Activated CD4-positive, alpha-beta memory T cell treated with anti-CD3 and anti-CD28 coated beads, Interleukin-2, amount 10 ng/mL, durations not matched to agents 7 days and 5 days (primary cell): Measurements from ENCODE around the gene PLA2G10. TPM values are rescaled to one million over a fixed set of nuclear protein-coding genes. Genes with fewer than 3 reads are reported as not detected.
A peak's percentile ranks its signal among the peaks of the same experiment; 100 is the strongest.

Experiments used
- CTCF ChIA-PET: fragments of 350-600 bp; sonication (Branson Sonifier 250); formaldehyde crosslinking; loops from one replicate; lab custom pipeline; 2021; ENCODE audit warnings: antibody characterized with exemption, inconsistent platforms; lab: Charles Lee
- POLR2A ChIA-PET: fragments of 350-600 bp; sonication (Branson Sonifier 250); formaldehyde crosslinking; loops from one replicate; lab custom pipeline; 2021; ENCODE audit warnings: antibody characterized with exemption; lab: Charles Lee
- DNase-seq: peaks from one replicate; pipeline ENCODE4 v3.0.0-alpha.2; 2020
- H3K27ac Mint-ChIP-seq: one replicate; pipeline ENCODE4 v1.8.0; 2021; ENCODE audit warnings: mild to moderate bottlenecking, mixed read lengths
- H3K27me3 Mint-ChIP-seq: one replicate; pipeline ENCODE4 v1.8.0; 2021; ENCODE audit warnings: mixed read lengths
- H3K36me3 Mint-ChIP-seq: one replicate; pipeline ENCODE4 v1.8.0; 2021; ENCODE audit warnings: low read depth, mixed read lengths
- H3K4me1 Mint-ChIP-seq: one replicate; pipeline ENCODE4 v1.8.0; 2021; ENCODE audit warnings: mixed read lengths
- H3K4me3 Mint-ChIP-seq: one replicate; pipeline ENCODE4 v1.8.0; 2021; ENCODE audit warnings: mild to moderate bottlenecking, mixed read lengths
- H3K9me3 Mint-ChIP-seq: one replicate; pipeline ENCODE4 v1.8.0; 2021; ENCODE audit warnings: mixed read lengths
- total RNA-seq, 2 experiments: library from RNA; stranded (reverse); gene quantifications; one replicate each; pipeline ENCODE4 v1.2.3, GENCODE V29; 2021

PLA2G10 gene
- total RNA-seq, 2 experiments from 2014 or later = not detected

DNA sequence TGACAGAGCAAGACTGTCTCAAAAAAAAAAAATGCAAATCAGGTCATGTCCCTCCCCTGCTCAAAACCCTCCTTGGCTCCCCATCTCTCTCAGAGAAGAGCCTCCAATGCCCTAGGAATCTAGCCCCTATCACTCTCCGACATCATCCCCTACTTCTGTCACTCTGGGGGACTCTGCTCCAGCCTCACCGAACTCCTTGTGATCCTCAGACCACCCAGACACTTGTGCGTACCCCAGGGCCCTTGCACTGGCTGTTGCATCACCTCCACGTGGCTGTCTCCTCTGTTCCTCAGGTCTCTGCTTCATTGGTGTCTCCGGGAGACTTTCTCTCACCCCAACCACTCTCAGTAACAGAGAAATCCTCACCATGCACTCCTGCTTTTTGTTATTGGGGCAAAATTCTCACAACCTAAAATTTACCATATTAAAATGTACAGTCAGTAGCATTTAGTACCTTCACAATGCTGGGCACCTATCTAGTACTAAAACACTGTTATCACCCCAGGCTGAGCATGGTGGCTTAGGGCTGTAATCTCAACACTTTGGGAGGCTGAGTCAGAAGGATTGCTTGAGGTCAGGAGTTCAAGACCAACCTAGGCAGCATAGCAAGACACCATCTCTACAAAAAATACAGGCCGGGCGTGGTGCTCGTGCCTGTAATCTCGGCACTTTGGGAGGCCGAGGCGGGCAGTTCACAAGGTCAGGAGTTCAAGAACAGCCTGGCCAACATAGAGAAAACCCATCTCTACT lies 15.2 kb downstream of the PLA2G10 start:
- H3K4me1 Mint-ChIP-seq = peaks cover 1% of the 10 kb centered on the region
- no peaks in the 10 kb centered on the region for H3K36me3 Mint-ChIP-seq
- peaks cover 5% of the 10 kb centered on the region for H3K9me3 Mint-ChIP-seq
- peaks cover 3% of the 10 kb centered on the region for H3K27me3 Mint-ChIP-seq
- no peak overlapping the region for H3K27ac Mint-ChIP-seq
- H3K4me3 Mint-ChIP-seq = no peak overlapping the region
- POLR2A ChIA-PET = no interaction called here
- no peak for DNase-seq
- CTCF ChIA-PET = no interaction called here

GRCh38 chr16:14677627-14678026 lies 16.5 kb downstream of the PLA2G10 start:
- Mint-ChIP-seq H3K4me1 (peaks cover 7% of the 10 kb centered on the region), H3K27me3 (peaks cover 3% of the 10 kb centered on the region), H3K9me3 (peaks cover 5% of the 10 kb centered on the region), H3K36me3 (peaks cover under 1% of the 10 kb centered on the region), H3K4me3 (no peak overlapping the region), H3K27ac (no peak overlapping the region)
- POLR2A ChIA-PET = no interaction called here
- no peak for DNase-seq
- CTCF ChIA-PET = no interaction called here

DNA sequence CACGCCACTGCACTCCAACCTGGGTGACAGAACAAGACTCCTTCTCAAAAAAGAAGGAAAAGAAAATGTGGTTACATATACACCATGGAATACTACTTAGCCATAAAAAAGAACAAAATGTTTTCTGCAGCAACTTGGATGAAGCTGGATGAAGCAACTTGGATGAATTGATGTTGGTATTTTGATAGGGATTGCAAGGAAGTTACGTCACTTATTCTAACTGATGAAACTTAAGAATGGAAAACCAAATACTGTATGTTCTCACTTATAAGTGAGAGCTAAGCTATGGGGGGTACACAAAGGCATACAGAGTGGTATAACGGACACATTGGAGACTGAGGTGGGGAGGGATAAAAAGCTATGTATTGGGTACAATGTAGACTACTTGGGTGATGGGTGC lies 17.5 kb downstream of the PLA2G10 start:
- H3K9me3 Mint-ChIP-seq = peaks cover 5% of the 10 kb centered on the region
- H3K27me3 Mint-ChIP-seq = peaks cover 3% of the 10 kb centered on the region
- H3K4me3 Mint-ChIP-seq = no peak overlapping the region
- H3K36me3 Mint-ChIP-seq = peaks cover 4% of the 10 kb centered on the region
- H3K4me1 Mint-ChIP-seq = peaks cover 13% of the 10 kb centered on the region
- H3K27ac Mint-ChIP-seq = no peak overlapping the region
- DNase-seq = no peak
- ChIA-PET CTCF (no interaction called here), POLR2A (no interaction called here)

DNA sequence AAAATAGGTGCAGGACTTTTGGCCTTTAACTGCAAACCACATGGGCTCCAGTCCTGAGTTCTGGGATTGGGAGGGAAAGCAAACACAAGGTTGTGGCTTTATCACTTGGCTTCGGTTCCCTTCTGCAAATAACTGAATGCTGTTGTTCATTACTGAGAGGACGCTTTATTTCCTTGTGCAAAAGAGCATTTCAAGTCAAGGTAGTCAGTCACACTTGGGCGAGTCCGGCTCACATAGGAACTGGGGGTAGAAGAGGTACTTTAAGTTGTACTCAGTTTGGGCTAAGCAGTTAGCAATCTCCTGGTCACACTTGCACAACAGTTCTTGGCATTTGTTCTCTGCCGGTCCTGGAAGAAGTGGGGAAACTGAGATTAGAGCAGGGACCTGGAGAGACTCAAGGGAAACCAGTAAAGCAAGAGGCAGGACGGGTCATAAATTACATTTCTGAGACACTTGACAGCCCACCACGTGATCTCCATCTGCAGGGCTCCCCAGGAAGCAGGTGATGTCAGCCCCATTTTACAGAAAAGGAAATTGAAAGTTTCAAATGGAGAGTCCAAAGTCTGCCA lies 21.6 kb downstream of the PLA2G10 start:
- H3K27ac Mint-ChIP-seq = no peak overlapping the region
- peaks cover 5% of the 10 kb centered on the region for H3K9me3 Mint-ChIP-seq
- H3K4me3 Mint-ChIP-seq = no peak overlapping the region
- peaks cover 3% of the 10 kb centered on the region for H3K27me3 Mint-ChIP-seq
- CTCF ChIA-PET = no interaction called here
- DNase-seq = peak; percentile 25
- POLR2A ChIA-PET = no interaction called here
- peaks cover 13% of the 10 kb centered on the region for H3K4me1 Mint-ChIP-seq
- peaks cover 26% of the 10 kb centered on the region for H3K36me3 Mint-ChIP-seq

DNA sequence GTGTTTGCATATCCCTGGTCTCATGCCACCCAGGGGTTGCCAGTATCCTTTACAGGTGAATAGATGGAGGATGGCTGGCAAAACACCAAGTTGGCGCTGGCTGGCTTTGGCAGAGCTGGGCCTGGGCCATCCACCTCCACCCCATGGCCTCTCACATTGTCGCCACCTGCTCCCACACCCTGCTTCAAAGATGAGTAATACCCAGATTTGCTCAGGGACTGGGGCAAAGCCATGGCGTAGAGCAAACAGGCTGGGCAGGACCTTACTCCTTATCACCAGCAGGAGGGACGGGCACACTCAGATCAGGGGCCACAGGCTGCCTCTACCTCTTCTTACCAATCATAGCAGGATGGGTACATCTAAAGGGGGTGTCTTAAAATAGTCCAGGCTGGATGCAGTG lies 24.3 kb downstream of the PLA2G10 start:
- H3K4me1 Mint-ChIP-seq = peaks cover 13% of the 10 kb centered on the region
- H3K36me3 Mint-ChIP-seq = peaks cover 49% of the 10 kb centered on the region
- CTCF ChIA-PET = no interaction called here
- POLR2A ChIA-PET = no interaction called here
- peaks cover 2% of the 10 kb centered on the region for H3K9me3 Mint-ChIP-seq
- DNase-seq = no peak
- H3K4me3 Mint-ChIP-seq = no peak overlapping the region
- H3K27me3 Mint-ChIP-seq = no peaks in the 10 kb centered on the region
- no peak overlapping the region for H3K27ac Mint-ChIP-seq

DNA sequence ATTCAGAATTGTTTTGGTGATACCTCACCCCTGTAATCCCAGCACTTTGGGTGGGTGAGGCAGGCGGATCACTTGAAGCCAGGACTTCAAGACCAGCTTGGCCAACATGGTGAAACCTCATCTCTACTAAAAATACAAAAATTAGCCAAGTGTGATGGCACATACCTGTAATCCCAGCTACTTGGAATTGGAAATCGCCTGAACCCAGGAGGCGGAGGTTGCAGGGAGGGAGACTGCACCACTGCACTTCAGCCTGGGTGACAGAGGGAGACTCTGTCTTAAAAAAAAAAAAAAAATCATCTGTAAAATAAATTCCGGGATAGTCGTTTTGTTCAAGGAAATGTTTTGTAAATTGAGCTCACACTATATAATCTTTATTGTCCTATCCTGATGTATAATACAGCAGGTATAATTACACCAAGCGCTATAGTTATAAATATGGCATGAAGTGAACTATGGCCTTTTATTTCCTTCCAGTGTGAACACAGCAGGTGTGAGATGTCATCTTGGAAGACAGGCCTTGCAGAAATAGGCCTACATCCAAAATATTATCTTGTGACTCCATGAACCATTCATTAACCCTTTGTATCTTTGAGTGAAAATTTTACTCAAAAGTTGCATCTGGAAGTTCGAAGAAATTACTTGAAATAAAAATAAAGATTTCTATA lies 25.4 kb downstream of the PLA2G10 start:
- H3K36me3 Mint-ChIP-seq = peaks cover 60% of the 10 kb centered on the region
- CTCF ChIA-PET = no interaction called here

DNA sequence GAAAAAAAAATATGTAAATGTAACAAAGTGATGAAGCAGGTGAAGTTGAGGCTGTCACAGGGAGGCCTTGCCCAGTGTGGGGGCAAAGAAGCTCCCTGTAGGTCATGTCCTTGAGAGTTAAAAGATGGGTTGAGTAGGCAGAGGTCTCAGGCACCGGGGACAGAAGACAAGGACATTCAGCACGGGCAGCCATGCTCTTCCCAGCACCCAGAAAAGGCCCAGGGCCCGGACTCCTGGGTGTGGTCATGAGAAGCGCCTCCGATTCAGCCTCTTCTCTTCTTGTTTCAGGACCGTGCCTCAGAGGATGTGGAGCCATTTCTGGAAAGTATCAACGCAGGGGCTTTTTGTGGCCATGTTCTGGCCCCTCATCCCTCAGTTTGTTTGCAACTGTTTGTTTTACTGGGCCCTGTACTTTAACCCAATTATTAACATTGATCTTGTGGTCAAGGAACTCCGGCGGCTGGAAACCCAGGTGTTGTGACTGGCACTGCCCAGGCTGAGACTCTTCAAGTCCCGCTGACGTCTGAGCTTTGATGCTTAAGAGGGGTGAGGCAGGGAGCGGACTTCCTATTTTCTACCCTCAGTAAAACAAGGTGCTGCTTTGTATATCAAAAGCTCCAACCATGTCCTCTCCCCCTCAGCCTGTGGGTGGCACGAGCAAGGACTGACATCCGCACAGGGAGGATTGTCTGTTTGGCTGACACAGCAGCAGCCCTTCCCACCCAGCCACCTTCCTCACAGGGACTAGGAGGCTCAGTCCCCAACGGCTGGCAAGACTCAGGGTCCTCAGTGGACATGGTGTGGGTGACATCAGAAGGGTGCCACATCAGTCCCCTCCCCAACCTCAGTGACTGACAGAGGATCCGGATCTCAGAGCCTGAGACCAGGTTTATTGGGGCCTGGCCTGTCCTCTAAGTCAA lies 26.5 kb downstream of the PLA2G10 start:
- no peaks in the 10 kb centered on the region for H3K27me3 Mint-ChIP-seq
- ChIA-PET POLR2A (no interaction called here), CTCF (no interaction called here)
- H3K27ac Mint-ChIP-seq = no peak overlapping the region
- no peaks in the 10 kb centered on the region for H3K9me3 Mint-ChIP-seq
- peaks cover 5% of the 10 kb centered on the region for H3K4me1 Mint-ChIP-seq
- no peak overlapping the region for H3K4me3 Mint-ChIP-seq
- peaks cover 64% of the 10 kb centered on the region for H3K36me3 Mint-ChIP-seq
- no peak for DNase-seq

More for the DNA sequence above, 25.4 kb downstream of the PLA2G10 start:
- DNase-seq = no peak
- POLR2A ChIA-PET = no interaction called here
- Mint-ChIP-seq H3K4me3 (no peak overlapping the region), H3K4me1 (peaks cover 9% of the 10 kb centered on the region), H3K27me3 (no peaks in the 10 kb centered on the region), H3K27ac (no peak overlapping the region), H3K9me3 (no peaks in the 10 kb centered on the region)

DNA sequence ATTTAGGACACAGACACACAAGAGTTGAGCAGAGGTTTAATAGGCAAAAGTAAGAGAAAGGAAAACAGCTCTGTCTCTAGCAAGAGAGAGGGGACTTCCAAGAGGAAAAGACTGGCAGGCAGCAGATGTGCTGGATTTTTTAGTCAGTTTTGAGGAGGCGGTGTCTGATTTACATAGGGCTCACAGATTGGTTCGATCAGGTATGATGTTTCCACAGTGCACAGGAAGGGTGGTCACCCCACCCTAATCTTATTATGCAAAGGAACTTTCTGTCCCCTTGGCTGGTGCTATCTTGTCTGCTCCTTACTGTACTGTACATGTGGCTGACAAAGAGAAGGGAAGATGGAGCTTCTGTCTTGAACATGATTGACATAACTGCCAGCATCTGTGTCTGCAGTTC lies 36.0 kb downstream of the PLA2G10 start:
- no peaks in the 10 kb centered on the region for H3K9me3 Mint-ChIP-seq
- no peak for DNase-seq
- ChIA-PET POLR2A (interaction anchor here (0.8 to 1.4 kb wide), 3 partner anchors 16 to 26 kb away, joined by 3 to 5 read pairs (median 4); no protein-coding TSS in a partner anchor), CTCF (no interaction called here)
- H3K4me1 Mint-ChIP-seq = peaks cover 6% of the 10 kb centered on the region
- no peaks in the 10 kb centered on the region for H3K27me3 Mint-ChIP-seq
- no peak overlapping the region for H3K4me3 Mint-ChIP-seq
- peaks cover 48% of the 10 kb centered on the region for H3K36me3 Mint-ChIP-seq
- H3K27ac Mint-ChIP-seq = peak overlapping the region; percentile 69

- CTCF ChIA-PET = no interaction called here
Measured at GRCh38 chr16:14652726-14653125, 41.4 kb downstream of the PLA2G10 start.

GRCh38 chr16:14650629-14651028 lies 43.5 kb downstream of the PLA2G10 start:
- no peak for DNase-seq

More at GRCh38 chr16:14652726-14653125, 41.4 kb downstream of the PLA2G10 start:
- Mint-ChIP-seq H3K27ac (no peak overlapping the region), H3K4me1 (peaks cover 3% of the 10 kb centered on the region), H3K9me3 (no peaks in the 10 kb centered on the region), H3K4me3 (no peak overlapping the region), H3K36me3 (peaks cover 60% of the 10 kb centered on the region), H3K27me3 (no peaks in the 10 kb centered on the region)
- POLR2A ChIA-PET = no interaction called here
- DNase-seq = no peak

DNA sequence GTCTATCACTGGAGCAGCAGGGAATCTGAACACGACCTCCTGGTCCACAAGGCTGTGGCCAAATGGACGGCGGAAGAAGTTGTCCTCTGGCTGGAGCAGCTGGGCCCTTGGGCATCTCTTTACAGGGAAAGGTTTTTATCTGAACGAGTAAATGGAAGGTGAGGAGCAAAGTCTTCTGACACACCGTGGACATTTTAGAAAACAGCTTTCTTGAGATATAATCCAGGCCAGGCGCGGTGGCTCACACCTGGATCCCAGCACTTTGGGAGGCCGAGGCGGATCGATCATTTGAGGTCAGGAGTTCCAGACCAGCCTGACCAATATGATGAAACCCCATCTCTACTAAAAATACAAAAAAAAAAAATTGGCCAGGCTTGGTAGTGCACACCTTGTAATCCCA lies 44.3 kb downstream of the PLA2G10 start:
- peaks cover 54% of the 10 kb centered on the region for H3K36me3 Mint-ChIP-seq
- H3K27me3 Mint-ChIP-seq = no peaks in the 10 kb centered on the region
- CTCF ChIA-PET = no interaction called here
- no peak for DNase-seq
- no peak overlapping the region for H3K4me3 Mint-ChIP-seq
- POLR2A ChIA-PET = no interaction called here
- H3K9me3 Mint-ChIP-seq = no peaks in the 10 kb centered on the region
- no peak overlapping the region for H3K27ac Mint-ChIP-seq
- H3K4me1 Mint-ChIP-seq = peaks cover 3% of the 10 kb centered on the region

More at GRCh38 chr16:14650629-14651028, 43.5 kb downstream of the PLA2G10 start:
- Mint-ChIP-seq H3K36me3 (peaks cover 53% of the 10 kb centered on the region), H3K27me3 (no peaks in the 10 kb centered on the region), H3K4me3 (no peak overlapping the region), H3K9me3 (no peaks in the 10 kb centered on the region), H3K27ac (no peak overlapping the region), H3K4me1 (peaks cover 3% of the 10 kb centered on the region)
- ChIA-PET POLR2A (interaction anchor here (0.7 to 1.4 kb wide), 2 partner anchors 17 to 21 kb away, joined by 3 to 6 read pairs; partner anchors contain the start of gene PARN), CTCF (no interaction called here)

DNA sequence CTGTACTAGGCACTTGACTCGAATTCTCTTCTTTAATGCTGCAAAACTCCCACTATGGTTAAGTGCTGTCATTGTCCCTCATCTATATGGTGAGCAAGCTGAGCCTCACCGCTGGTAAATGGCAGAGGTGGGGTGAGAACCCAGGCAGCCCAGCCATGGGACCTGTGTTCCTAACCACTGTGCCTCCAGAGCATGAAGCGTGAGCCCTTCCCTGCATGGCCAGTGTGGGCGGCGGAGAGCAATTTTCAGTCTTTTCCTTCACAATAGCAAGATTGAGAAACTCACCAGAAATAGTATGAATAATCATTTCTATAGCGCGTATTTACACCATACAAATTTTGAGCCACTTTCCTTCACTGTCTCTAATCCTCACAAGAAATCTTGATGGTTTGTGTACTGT lies 52.2 kb downstream of the PLA2G10 start:
- Mint-ChIP-seq H3K4me3 (no peak overlapping the region), H3K27me3 (no peaks in the 10 kb centered on the region), H3K4me1 (peaks cover 24% of the 10 kb centered on the region), H3K36me3 (peaks cover 40% of the 10 kb centered on the region), H3K9me3 (no peaks in the 10 kb centered on the region), H3K27ac (no peak overlapping the region)
- ChIA-PET POLR2A (interaction anchor here (0.8 to 1.5 kb wide), 2 partner anchors 8 to 10 kb away, joined by 3 to 5 read pairs; no protein-coding TSS in a partner anchor), CTCF (no interaction called here)
- no peak for DNase-seq
